ENCODE measurements around the gene UGT2A3.

The UGT2A3 gene

GRCh38 chr4:68912807-68913206 lies 38.8 kb downstream of the UGT2A3 start:
- no peak overlapping the region for H2AFZ ChIP-seq (ENCODE audit: low read length, unreplicated experiment)
- no peaks in the 10 kb centered on the region for H3K79me2 ChIP-seq (ENCODE audit: control insufficient read depth, insufficient read depth, low read length, unreplicated experiment)
- H3K27me3 ChIP-seq (ENCODE audit: insufficient read depth, low read length) = no peaks in the 10 kb centered on the region
- H3K4me1 ChIP-seq (ENCODE audit: control insufficient read depth, insufficient read depth, low read length, unreplicated experiment) = no peaks in the 10 kb centered on the region
- no peak overlapping the region for H3K4me3 ChIP-seq (ENCODE audit: low read depth, low read length)
- no peak overlapping the region for H3K27ac ChIP-seq (ENCODE audit: low read depth, low read length)
- H3K36me3 ChIP-seq (ENCODE audit: insufficient read depth, low read length) = no peaks in the 10 kb centered on the region

GRCh38 chr4:68909385-68909784 lies 42.2 kb downstream of the UGT2A3 start:
- Histone ChIP-seq H3K79me2 (ENCODE audit: control insufficient read depth, insufficient read depth, low read length, unreplicated experiment) (no peaks in the 10 kb centered on the region), H2AFZ (ENCODE audit: low read length, unreplicated experiment) (no peak overlapping the region), H3K27ac (ENCODE audit: low read depth, low read length) (no peak overlapping the region), H3K4me3 (ENCODE audit: low read depth, low read length) (no peak overlapping the region), H3K36me3 (ENCODE audit: insufficient read depth, low read length) (no peaks in the 10 kb centered on the region), H3K4me1 (ENCODE audit: control insufficient read depth, insufficient read depth, low read length, unreplicated experiment) (peaks cover 8% of the 10 kb centered on the region), H3K27me3 (ENCODE audit: insufficient read depth, low read length) (no peaks in the 10 kb centered on the region)

- Histone ChIP-seq H3K4me1 (ENCODE audit: control insufficient read depth, insufficient read depth, low read length, unreplicated experiment) (peaks cover 8% of the 10 kb centered on the region), H3K27ac (ENCODE audit: low read depth, low read length) (no peak overlapping the region)
Observed at GRCh38 chr4:68907788-68908700, 43.6 kb downstream of the UGT2A3 start.

GRCh38 chr4:68907245-68907644 lies 44.4 kb downstream of the UGT2A3 start:
- no peak overlapping the region for H3K4me3 ChIP-seq (ENCODE audit: low read depth, low read length)
- H3K27me3 ChIP-seq (ENCODE audit: insufficient read depth, low read length) = 0 out of 2 replicates have a peak, but pooled peaks cover 5% of the 10 kb centered on the region
- no peak overlapping the region for H2AFZ ChIP-seq (ENCODE audit: low read length, unreplicated experiment)
- H3K4me1 ChIP-seq (ENCODE audit: control insufficient read depth, insufficient read depth, low read length, unreplicated experiment) = peaks cover 8% of the 10 kb centered on the region
- H3K79me2 ChIP-seq (ENCODE audit: control insufficient read depth, insufficient read depth, low read length, unreplicated experiment) = no peaks in the 10 kb centered on the region
- H3K36me3 ChIP-seq (ENCODE audit: insufficient read depth, low read length) = no peaks in the 10 kb centered on the region
- no peak overlapping the region for H3K27ac ChIP-seq (ENCODE audit: low read depth, low read length)

More at GRCh38 chr4:68907788-68908700, 43.6 kb downstream of the UGT2A3 start:
- no peaks in the 10 kb centered on the region for H3K79me2 ChIP-seq (ENCODE audit: control insufficient read depth, insufficient read depth, low read length, unreplicated experiment)
- no peak overlapping the region for H3K4me3 ChIP-seq (ENCODE audit: low read depth, low read length)
- H2AFZ ChIP-seq (ENCODE audit: low read length, unreplicated experiment) = peak overlapping the region; percentile 33
- H3K36me3 ChIP-seq (ENCODE audit: insufficient read depth, low read length) = no peaks in the 10 kb centered on the region
- 0 out of 2 replicates have a peak, but pooled peaks cover 5% of the 10 kb centered on the region for H3K27me3 ChIP-seq (ENCODE audit: insufficient read depth, low read length)

- Histone ChIP-seq H2AFZ (ENCODE audit: low read length, unreplicated experiment) (peak overlapping the region; percentile 99), H3K27ac (ENCODE audit: low read depth, low read length) (no peak overlapping the region), H3K36me3 (ENCODE audit: insufficient read depth, low read length) (no peaks in the 10 kb centered on the region), H3K4me3 (ENCODE audit: low read depth, low read length) (peak overlapping the region; percentile 75), H3K4me1 (ENCODE audit: control insufficient read depth, insufficient read depth, low read length, unreplicated experiment) (peaks cover 8% of the 10 kb centered on the region), H3K79me2 (ENCODE audit: control insufficient read depth, insufficient read depth, low read length, unreplicated experiment) (no peaks in the 10 kb centered on the region), H3K27me3 (ENCODE audit: insufficient read depth, low read length) (0 out of 2 replicates have a peak, but pooled peaks cover 5% of the 10 kb centered on the region)
Observed at GRCh38 chr4:68906780-68907137, 44.8 kb downstream of the UGT2A3 start.

- Histone ChIP-seq H3K79me2 (ENCODE audit: control insufficient read depth, insufficient read depth, low read length, unreplicated experiment) (no peaks in the 10 kb centered on the region), H3K27me3 (ENCODE audit: insufficient read depth, low read length) (0 out of 2 replicates have a peak, but pooled peaks cover 5% of the 10 kb centered on the region), H2AFZ (ENCODE audit: low read length, unreplicated experiment) (peak overlapping the region; percentile 99), H3K36me3 (ENCODE audit: insufficient read depth, low read length) (no peaks in the 10 kb centered on the region), H3K4me1 (ENCODE audit: control insufficient read depth, insufficient read depth, low read length, unreplicated experiment) (peaks cover 8% of the 10 kb centered on the region), H3K27ac (ENCODE audit: low read depth, low read length) (no peak overlapping the region), H3K4me3 (ENCODE audit: low read depth, low read length) (peak overlapping the region; percentile 75)
Observed at GRCh38 chr4:68905939-68906779, 45.4 kb downstream of the UGT2A3 start.

- Histone ChIP-seq H3K79me2 (ENCODE audit: control insufficient read depth, insufficient read depth, low read length, unreplicated experiment) (no peaks in the 10 kb centered on the region), H2AFZ (ENCODE audit: low read length, unreplicated experiment) (peak overlapping the region; percentile 99), H3K27me3 (ENCODE audit: insufficient read depth, low read length) (0 out of 2 replicates have a peak, but pooled peaks cover 5% of the 10 kb centered on the region), H3K4me3 (ENCODE audit: low read depth, low read length) (peak overlapping the region; percentile 75), H3K36me3 (ENCODE audit: insufficient read depth, low read length) (no peaks in the 10 kb centered on the region), H3K4me1 (ENCODE audit: control insufficient read depth, insufficient read depth, low read length, unreplicated experiment) (peaks cover 8% of the 10 kb centered on the region), H3K27ac (ENCODE audit: low read depth, low read length) (no peak overlapping the region)
Observed at GRCh38 chr4:68905598-68905938, 46.0 kb downstream of the UGT2A3 start.

GRCh38 chr4:68904786-68905185 lies 46.8 kb downstream of the UGT2A3 start:
- Histone ChIP-seq H3K27ac (ENCODE audit: low read depth, low read length) (no peak overlapping the region), H3K4me1 (ENCODE audit: control insufficient read depth, insufficient read depth, low read length, unreplicated experiment) (peaks cover 8% of the 10 kb centered on the region), H3K4me3 (ENCODE audit: low read depth, low read length) (peak overlapping the region; percentile 75), H3K27me3 (ENCODE audit: insufficient read depth, low read length) (0 out of 2 replicates have a peak, but pooled peaks cover 5% of the 10 kb centered on the region), H2AFZ (ENCODE audit: low read length, unreplicated experiment) (peak overlapping the region; percentile 81), H3K36me3 (ENCODE audit: insufficient read depth, low read length) (no peaks in the 10 kb centered on the region), H3K79me2 (ENCODE audit: control insufficient read depth, insufficient read depth, low read length, unreplicated experiment) (no peaks in the 10 kb centered on the region)

GRCh38 chr4:68896749-68897148 lies 54.9 kb downstream of the UGT2A3 start:
- no peaks in the 10 kb centered on the region for H3K4me1 ChIP-seq (ENCODE audit: control insufficient read depth, insufficient read depth, low read length, unreplicated experiment)
- H3K79me2 ChIP-seq (ENCODE audit: control insufficient read depth, insufficient read depth, low read length, unreplicated experiment) = no peaks in the 10 kb centered on the region
- no peak overlapping the region for H3K4me3 ChIP-seq (ENCODE audit: low read depth, low read length)
- no peak overlapping the region for H2AFZ ChIP-seq (ENCODE audit: low read length, unreplicated experiment)
- 0 out of 2 replicates have a peak, but pooled peaks cover 4% of the 10 kb centered on the region for H3K27me3 ChIP-seq (ENCODE audit: insufficient read depth, low read length)
- H3K27ac ChIP-seq (ENCODE audit: low read depth, low read length) = no peak overlapping the region
- H3K36me3 ChIP-seq (ENCODE audit: insufficient read depth, low read length) = no peaks in the 10 kb centered on the region

- no peak overlapping the region for H2AFZ ChIP-seq (ENCODE audit: low read length, unreplicated experiment)
- H3K4me1 ChIP-seq (ENCODE audit: control insufficient read depth, insufficient read depth, low read length, unreplicated experiment) = no peaks in the 10 kb centered on the region
- no peaks in the 10 kb centered on the region for H3K36me3 ChIP-seq (ENCODE audit: insufficient read depth, low read length)
- H3K27ac ChIP-seq (ENCODE audit: low read depth, low read length) = no peak overlapping the region
- H3K4me3 ChIP-seq (ENCODE audit: low read depth, low read length) = no peak overlapping the region
- H3K79me2 ChIP-seq (ENCODE audit: control insufficient read depth, insufficient read depth, low read length, unreplicated experiment) = no peaks in the 10 kb centered on the region
- 0 out of 2 replicates have a peak, but pooled peaks cover 4% of the 10 kb centered on the region for H3K27me3 ChIP-seq (ENCODE audit: insufficient read depth, low read length)
Observed at GRCh38 chr4:68895561-68896198, 55.9 kb downstream of the UGT2A3 start.

Measured in ACC112 (cell line).